Stimulated activated CD4-positive, alpha-beta T cell treated with anti-CD3 and anti-CD28 coated beads, Interleukin-12 subunit alpha, Interleukin-12 subunit beta, amount 100 ng/mL, for 4 hours (primary cell): ENCODE data around the gene DHCR7.
A peak's percentile ranks its signal among the peaks of the same experiment; 100 is the strongest.

ENCODE experiments used
- DNase-seq: peaks from one replicate; pipeline ENCODE4 v3.0.0-alpha.2; 2020

The DHCR7 gene, protein sequence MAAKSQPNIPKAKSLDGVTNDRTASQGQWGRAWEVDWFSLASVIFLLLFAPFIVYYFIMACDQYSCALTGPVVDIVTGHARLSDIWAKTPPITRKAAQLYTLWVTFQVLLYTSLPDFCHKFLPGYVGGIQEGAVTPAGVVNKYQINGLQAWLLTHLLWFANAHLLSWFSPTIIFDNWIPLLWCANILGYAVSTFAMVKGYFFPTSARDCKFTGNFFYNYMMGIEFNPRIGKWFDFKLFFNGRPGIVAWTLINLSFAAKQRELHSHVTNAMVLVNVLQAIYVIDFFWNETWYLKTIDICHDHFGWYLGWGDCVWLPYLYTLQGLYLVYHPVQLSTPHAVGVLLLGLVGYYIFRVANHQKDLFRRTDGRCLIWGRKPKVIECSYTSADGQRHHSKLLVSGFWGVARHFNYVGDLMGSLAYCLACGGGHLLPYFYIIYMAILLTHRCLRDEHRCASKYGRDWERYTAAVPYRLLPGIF

DNA sequence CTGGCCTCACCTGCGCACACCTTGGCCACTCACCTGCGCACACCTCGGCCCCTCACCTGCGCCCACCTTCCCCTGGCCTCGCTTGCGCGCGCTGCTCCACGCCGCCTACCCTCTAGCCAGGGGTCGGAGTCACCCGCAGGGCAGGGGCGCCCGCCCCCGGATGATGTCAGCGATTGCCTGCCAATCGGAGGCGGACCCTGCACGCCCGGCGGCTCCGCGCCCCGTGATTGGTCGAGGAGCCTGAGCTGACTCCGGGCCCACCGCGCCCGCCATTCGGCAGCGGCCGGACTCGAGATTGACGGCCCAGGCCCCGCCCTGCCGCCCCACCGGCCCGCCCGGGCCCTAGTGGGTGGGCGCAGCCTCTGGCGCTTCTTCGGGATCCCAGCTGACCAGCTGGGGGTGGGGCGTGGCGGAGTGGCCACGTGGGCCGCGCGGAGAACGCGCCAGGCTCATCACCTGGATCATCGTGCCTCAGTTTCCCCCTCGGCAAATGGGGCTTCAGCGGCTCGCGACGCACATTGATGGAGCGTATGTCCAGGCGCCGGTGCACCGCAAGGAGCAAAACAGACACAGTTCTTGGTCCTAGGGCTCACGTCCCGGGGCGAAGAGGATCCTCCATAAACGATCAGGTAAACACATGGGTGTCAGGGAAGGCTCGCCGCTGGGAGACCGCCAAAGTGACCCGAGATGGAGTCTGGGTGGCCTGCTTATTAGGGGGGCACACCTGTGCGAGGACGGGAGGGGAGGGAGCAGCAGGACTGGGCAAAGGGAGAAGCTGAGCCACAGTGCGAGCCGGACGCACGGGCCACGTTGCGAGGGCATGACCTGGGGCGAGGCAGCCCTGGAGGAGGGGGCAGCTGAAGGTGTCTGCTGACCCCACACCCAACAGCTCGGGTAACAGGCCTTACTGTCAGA lies at the start of gene DHCR7:
Gene DHCR7, minus strand, starts transcription at position 137 of the 915 bp plus-strand sequence. CDS start 3,441 bp downstream, outside the sequence.
- DNase-seq: peak; percentile 95

DNA sequence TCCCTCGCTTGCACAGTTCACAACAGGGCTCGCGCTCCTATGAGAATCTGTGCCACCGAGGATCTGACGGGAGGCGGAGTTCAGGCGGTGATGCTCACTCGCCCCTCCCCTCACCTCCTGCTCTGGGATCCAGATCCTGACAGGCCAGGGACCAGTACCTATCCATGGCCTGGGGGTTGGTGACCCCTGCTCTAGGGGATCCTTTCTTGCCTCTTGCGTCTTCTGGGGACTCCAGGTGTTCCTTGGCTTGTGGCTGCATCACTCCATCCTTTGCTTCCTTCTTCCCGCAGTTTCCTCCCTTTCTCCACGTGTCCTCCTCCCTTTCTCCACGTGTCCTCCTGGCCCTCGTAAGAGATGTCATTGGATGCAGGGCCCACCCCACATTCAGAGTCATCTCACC lies 48.2 kb upstream of the DHCR7 start:
- no peak for DNase-seq

DNA sequence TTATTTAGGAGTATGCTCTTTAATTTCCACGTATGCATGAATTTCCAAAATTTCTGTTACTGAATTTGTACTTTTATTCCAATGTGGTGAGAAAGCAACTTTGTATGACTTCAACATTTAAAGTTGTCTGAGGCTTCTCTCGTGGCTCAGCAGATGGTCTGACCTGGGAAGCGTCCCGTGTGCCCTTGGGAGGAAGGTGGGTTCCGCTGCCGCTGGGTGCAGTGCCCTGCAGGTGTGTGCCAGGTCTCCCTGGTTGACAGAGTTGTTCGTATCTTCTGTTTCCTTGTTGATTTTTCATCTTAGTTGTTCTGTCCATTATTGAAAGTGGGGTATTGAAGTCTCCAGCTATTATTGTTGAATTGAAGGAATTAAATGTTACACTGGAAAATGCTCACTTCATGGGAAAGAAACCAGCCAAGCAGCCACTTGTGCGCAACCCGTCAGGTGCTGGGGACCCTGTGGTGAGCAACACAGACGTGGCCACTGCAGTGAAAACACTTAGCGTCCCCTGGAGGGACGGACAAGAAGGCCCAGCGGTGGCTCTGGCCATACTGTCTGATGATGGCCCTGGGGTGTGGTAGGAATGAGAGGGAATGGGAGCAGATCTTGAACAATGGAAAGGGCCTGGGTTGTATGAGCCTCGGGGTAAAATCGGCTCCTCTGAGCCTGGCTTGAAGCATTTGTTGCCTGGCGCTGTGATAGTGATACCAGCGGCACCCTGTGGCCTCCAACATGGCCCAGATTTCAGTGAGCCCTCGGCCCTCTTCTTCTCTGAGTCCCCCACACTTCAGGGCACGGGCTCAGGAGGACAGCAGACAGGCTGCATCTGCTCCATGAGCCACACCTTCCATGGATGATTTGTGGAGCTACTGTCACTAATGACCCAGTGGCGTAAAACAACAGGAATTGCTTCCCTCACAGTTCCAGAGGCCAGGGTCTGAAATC lies 47.4 kb upstream of the DHCR7 start:
- DNase-seq: no peak

DNA sequence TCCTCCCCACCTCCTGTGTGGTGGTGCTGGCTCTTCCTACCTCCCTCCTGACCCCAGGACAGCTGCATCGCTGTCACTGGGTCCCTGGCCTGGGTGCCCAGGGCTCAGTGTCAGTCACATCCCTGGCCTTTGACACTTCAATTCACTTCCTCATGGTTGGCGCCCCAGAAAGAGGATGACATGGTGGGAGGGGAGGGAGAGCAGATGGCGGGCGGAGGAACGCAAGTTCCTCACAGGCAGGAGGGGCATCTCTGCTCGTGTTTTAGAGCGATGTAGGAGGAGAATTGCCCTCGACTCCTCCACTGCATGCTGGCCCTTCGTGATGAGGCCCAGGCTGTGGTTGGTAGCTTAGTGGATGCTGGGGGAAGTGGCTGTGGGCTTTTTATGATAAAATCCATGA lies 43.7 kb upstream of the DHCR7 start:
- DNase-seq: no peak

DNA sequence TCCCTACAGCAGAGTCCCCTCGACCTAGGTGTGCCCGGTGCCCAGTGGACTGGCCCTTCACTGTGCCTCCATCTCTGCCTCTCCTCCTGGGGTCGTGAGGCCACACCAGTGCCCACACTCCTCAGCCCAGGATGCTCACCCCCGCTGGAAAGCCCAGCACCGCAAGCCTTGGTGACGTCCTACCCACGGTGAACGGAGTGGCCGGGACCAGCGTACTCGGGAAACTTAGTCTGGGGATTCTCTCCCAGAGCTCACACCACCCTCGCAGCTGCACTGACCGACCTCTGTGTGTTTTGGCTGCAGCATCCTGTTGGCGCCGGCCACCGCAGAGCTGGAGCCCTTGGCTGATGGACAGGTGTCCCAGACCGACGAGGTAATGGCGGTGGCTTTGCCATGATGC lies 43.3 kb upstream of the DHCR7 start:
- no peak for DNase-seq

DNA sequence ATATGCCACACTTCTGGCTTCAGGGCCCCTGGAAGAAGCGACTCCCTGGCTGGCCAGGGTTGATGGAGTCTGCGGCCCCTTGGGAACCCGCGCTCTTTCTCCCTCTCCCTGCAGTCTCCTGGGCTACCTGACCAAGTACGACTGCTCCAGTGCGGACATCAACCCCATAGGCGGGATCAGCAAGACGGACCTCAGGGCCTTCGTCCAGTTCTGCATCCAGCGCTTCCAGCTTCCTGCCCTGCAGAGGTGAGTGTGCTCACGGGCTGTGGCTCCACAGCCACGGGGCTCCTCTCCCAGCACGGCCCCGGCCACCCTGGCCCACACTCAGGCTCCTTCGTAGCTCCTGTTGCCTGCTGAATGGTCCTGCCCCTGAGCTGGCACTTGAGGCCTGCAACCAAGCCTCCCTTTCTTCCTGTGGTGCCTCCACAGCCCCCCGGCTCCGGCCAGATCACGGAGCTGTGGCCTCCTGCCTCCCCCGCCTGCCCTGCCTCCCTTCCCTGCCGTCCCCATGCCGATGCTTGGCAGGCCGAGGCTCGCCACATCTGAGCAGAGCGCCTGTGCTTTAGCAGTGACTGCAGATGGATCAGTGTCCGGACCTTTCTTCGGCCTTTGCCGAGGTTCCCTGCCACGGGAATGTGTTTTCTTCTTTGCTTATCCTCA lies 42.7 kb upstream of the DHCR7 start:
- no peak for DNase-seq

DNA sequence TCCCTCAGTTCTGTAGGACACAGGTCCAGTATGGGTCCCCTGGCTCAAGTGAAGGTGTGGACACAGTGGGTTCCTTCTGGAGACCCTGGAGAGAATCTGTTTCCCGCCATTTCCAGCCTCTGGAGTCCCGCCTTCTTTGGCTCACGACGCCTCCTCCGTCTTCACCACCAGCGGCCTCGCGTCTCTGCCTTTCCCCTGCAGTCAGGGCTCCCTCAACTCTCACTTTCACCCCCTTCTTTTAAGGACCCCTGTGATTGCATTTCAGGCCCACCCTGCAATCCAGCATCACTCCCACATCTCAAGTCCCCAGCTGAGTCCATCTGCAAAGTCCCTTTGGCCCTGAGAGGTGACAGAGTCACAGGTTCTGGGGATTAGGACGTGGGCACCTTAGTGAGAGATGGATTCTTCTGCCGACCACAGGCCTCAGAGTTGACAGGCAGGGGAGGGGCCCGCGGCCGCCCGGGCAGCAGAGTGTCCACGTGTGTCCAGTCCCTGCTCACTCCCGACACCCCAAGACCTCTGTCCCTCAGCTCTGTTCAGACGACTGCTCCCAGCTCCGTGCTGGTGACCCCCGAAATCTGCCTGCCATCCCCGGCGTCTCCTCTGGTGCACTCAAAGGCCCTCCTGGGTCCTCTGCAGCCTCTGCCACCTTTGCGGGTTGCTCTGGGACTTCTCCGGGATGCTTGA lies 42.0 kb upstream of the DHCR7 start:
- no peak for DNase-seq

DNA sequence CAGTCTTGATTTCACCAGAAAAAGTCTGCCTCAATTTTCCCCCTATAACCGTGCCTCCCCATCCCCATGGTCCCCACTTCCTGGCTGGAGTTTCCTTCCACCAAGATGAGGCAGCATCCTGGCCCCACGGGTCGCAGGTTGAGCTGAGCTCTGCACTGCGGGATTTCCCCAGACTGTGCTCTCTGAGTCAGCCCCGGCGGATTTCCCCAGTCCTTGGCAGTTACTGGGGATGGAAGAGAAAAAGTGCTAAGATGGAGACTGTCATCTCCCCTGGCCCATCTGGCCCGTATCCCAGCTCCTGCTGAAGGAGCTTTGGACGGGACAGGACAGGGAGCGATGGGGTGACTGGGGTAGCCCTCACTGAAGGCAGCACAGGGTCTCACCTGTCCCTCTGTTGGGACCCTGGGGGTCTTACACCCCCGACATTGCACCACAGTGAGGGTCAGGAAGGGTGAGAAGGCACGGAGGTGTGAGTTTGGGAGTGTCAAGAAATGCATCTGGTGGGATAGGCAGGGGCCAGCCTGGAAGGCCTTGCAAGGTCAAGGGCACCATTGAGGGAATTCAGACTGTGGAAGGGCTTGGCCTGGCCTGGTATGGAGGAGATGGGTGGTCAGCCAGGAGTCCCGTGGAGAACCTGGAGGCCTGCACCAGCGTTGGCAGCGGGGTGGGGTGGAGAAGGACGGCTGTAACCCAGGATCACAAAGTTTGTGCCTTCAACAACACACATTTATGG lies 41.3 kb upstream of the DHCR7 start:
- peak; percentile 47 for DNase-seq

DNA sequence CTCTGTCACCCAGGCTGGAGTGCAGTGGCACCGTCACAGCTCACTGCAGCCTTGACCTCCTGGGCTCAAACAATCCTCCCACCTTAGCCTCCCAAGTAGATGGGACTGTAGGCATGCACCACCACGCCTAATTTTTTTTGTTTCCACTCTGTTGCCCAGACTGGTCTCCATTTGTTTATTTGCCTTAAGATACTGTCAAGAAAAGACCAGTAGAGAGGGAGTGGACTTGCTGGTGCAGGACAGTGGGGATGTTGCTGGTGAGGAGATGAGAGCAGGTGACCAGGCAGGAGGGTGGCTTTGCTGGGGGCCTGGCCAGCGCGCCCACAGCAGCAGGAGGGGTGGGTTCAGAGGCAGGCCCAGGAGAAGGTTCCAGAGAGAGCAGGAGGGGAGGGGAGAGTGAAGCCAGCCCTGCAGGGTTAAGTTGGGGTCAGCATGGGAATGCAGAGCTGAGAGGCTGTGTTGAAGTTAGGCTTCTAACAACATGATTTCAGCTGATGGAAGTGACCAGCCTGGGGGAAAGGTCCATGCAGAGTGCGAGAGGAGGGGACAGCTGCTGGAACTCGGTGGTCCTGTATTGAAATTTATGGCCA lies 40.6 kb upstream of the DHCR7 start:
- no peak for DNase-seq

DNA sequence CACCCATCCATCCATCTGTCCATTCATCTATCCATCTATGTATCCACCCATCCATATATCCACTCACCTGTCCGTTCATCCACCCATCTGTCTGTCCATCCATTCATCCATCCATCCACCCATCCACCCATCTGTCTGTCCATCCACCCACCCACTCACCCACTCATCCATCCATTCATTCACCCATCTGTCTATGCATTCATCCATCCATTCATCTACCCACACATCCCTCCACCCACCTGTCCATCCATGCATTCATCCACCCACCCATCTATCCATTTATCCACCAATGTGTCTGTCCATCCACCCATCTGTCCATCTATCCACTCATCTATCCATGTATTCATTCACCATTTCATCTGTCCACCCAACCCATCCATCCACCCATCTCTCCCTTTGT lies 38.1 kb upstream of the DHCR7 start:
- DNase-seq: no peak

DNA sequence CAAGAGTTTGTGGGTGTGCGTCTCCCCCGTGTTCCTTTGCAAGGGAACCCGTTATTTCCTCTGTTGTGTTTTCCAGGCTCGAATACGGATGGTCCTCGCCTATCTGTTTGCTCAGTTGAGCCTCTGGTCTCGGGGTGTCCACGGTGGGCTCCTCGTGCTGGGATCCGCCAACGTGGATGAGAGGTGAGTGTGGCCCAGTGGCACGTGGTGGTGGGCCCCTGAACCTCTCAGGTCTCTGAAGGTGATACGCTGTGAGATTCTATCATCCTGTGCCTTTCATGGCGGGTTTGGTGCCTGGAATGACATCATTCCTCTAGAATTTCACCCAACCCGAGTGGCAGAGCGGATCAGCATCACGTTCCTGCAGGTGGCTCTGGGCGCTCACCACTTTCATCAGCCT lies 37.3 kb upstream of the DHCR7 start:
- DNase-seq: no peak

DNA sequence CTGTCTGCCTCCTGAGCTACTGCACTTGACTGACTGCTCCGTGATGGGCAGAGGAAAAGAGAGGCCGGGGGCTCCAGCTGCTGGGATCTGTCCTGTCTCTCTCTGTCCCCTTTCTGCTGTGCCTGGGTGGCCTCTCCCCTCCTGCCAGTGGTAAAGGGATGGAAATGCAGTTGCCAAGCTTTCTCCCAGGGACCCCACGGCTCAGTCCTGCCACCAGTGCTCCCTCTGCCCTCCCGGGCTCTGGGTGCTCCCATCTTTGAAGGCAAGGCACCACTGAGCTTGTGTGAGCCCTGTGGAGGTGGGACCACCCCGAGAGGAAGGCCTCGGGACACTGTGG lies 36.8 kb upstream of the DHCR7 start:
- no peak for DNase-seq

DNA sequence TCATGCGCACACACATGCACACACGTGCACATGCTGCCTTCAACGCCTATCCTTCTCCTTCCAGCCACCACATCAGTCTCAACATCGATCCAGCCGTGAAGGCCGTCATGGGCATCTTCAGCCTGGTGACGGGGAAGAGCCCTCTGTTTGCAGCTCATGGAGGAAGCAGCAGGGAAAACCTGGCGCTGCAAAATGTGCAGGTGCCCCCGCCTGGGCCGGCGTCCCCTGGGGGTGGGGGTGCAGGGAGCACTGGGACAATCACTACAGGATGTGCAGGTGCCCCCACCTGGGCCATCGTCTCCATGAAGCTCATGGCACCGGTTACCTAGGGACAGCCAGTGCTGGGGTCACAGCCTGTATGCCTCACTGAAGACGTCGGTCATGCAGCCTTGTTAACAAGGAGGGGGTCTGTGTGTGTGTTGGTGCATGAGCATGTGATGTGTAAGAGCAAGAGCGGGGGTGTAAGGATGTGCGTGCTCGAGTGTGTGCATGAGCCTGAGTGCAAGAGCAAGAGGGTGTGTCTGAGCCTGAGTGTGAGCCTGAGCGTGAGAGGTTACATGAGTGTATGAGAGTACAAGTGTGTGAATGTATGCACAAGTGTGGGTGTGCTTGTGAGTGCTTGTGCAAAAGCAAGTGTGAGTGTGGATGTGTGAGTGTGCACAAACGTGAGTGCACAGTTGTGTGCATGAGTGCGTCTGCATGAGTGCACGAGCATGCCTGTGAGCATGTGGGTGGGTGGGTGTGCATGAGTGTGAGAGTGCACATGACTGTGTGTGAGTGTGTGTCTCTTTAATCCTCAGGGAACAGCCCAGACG lies 36.3 kb upstream of the DHCR7 start:
- no peak for DNase-seq

DNA sequence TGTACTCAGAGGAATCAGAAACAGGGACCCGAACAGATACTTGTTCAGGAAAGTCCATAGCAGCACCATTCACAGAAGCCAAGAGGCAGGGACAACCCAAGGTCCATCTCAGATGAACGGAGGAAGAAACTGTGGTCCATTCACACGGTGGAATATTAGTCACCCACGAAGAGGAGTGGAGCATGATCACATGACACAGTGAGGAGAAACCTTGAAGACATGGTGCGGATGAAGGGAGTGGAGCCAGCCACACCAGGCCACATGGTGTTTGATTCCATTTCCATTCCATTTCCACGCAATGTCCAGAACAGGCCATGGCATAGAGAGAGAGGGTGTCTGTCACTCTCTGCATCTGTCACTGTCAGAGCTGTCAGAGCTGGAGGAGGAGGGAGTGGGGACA lies 35.5 kb upstream of the DHCR7 start:
- no peak for DNase-seq

DNA sequence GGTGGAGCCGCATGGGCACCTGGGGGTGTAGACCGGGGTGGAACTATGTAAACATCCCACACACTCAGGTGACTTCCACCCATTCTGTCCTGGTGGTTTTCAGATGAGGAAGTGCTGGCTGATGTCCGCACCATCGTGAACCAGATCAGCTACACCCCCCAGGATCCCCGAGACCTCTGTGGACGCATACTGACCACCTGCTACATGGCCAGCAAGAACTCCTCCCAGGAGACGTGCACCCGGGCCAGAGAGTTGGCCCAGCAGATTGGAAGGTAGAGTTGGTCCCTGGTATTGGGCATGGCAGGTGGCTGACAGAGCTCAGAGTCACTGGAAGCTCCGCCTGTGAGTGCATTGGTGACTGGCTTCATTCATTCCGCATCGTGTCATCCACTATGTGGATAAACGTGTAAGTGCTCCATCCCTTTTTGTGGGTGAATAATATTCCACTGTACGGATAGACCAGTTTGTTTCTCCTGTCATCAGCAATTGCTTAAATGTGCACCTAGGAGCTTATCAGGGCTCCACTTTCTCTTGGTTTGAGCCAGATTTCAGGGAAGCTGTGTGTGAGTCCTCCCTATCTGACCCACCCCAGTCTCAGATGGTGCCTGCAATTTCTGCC lies 34.7 kb upstream of the DHCR7 start:
- no peak for DNase-seq

DNA sequence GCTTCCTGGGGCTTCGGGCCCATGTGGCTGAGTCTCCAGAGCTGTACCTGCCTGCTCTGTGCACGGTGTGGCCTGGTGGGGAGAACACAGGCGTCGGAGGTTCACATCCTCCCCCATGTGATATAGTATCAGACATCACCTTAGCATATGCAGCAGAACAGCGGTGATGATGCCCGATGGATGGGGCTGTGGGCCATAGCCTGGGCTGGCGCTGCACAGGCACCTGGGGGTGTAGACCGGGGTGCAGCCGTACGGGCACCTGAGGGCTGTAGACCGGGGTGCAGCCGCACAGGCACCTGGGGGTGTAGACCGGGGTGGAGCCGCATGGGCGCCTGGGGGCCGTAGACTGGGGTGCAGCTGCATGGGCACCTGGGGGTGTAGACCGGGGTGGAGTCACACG lies 34.0 kb upstream of the DHCR7 start:
- DNase-seq: no peak

DNA sequence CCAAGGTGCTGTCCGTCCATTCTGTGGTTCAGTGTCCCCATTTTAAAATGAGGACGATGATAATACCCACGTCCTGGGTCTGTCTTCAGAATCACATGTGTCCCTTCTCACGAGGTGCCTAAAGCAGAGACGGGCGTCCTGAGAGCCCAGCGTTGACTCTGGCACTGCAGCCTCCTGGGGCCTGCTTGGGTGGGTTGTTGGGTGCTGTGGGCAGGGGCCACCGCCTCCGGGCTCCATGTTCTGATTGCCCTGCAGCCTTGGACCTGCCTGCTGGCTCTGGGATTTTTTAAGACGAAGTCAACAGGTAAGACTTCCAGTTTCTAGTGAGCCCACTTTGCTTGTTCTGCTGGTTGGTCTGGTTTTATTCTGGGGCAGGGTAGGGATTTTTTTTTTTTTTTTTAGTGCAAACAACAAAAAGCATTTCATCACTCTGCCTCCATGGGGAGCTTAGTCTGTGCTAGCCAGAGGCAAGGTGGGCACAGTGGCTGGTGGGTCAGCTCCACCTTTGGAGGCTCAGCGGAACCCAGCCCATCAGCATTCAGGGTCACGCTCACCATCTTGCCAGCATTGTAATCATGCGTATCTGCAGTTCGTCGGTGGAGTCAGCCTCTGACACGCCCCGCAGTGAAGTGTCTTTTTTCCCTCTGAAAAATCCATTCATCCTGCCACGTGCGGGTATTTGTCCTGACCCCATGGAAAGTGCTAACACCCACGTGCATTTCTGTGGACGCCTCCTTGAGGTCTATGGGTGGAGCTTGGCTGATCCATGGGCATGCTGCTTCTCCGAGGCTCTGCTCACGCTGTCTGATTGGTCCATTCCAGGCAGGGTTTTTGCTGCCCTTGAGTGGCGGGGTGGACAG lies 33.1 kb upstream of the DHCR7 start:
- no peak for DNase-seq

DNA sequence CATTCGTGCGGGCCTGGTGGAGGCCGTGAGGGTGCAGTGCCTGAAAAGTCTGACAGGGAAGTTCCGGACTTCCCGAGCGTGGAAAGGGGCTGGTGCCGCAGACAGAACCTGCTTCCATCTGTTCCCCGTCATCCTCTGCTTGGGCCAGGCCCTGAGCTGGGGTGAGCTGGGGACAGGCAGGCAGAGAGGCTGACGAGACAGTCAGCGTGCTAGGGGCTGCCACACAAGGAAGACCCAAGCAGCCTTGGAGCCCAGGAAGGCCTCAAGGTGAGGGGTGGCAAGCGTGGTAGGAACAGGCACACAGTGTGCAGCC lies 30.3 kb upstream of the DHCR7 start:
- DNase-seq: no peak
